Measurements from ENCODE around the gene ZFHX2.

DNA sequence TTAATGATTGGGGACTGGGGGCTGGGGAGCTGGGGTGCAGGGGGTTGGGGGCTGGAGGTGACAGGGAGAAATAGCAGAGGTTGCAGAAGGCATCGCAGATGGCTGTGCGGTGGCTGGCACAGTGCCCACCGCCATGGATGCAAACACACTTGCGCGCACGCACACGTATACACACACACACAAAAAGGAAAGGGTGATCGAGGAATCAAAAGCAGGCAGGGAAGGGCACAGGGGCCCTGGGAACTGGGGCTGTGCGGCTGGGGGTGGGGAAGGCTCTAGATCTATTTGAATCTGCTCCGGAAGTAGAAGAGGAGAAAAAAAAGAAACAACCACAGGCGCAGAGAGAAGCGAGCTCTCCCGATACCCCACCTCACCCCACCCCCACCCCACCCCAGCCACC, 39.4 kb downstream of the ZFHX2 start:
- TF ChIP-seq, protein P1, sequence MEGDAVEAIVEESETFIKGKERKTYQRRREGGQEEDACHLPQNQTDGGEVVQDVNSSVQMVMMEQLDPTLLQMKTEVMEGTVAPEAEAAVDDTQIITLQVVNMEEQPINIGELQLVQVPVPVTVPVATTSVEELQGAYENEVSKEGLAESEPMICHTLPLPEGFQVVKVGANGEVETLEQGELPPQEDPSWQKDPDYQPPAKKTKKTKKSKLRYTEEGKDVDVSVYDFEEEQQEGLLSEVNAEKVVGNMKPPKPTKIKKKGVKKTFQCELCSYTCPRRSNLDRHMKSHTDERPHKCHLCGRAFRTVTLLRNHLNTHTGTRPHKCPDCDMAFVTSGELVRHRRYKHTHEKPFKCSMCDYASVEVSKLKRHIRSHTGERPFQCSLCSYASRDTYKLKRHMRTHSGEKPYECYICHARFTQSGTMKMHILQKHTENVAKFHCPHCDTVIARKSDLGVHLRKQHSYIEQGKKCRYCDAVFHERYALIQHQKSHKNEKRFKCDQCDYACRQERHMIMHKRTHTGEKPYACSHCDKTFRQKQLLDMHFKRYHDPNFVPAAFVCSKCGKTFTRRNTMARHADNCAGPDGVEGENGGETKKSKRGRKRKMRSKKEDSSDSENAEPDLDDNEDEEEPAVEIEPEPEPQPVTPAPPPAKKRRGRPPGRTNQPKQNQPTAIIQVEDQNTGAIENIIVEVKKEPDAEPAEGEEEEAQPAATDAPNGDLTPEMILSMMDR (IDR thresholded peaks at IDR 0.05) = no peak
- no peak for TF ChIP-seq POLR2A (IDR thresholded peaks at IDR 0.05)
